Mesendoderm (in vitro differentiated cells): ENCODE data around the gene R3HDM2.
A peak's percentile ranks its signal among the peaks of the same experiment; 100 is the strongest.
"Not testable (repeated sequence)": the region's sequence is repeated elsewhere in the genome, so short reads cannot be mapped to it uniquely, and the experiment has no call there.

Experiments used
- DNase-seq: peaks from one replicate; pipeline ENCODE4 v3.0.0; 2013
- H2AK5ac ChIP-seq: 2 replicates; pipeline ENCODE4 v1.6.1; 2013; ENCODE audit warnings: low read length, inconsistent platforms
- H2BK120ac ChIP-seq: 2 replicates; pipeline ENCODE4 v1.6.1; 2013; ENCODE audit warnings: low read depth, mild to moderate bottlenecking, low read length, moderate library complexity, mixed read lengths
- H2BK15ac ChIP-seq: replicated peaks from 2 replicates; pipeline ENCODE4 v1.6.1; 2013; ENCODE audit warnings: low read depth, mild to moderate bottlenecking, moderate library complexity
- H2BK5ac ChIP-seq: 2 replicates; pipeline ENCODE4 v1.6.1; 2013; ENCODE audit warnings: low read length, inconsistent platforms
- H3K18ac ChIP-seq: 2 replicates; pipeline ENCODE4 v1.6.1; 2013; ENCODE audit warnings: mild to moderate bottlenecking, low read length, mixed read lengths
- H3K23ac ChIP-seq: one replicate; pipeline ENCODE4 v1.6.1; 2013; ENCODE audit warnings: low read length
- H3K27ac ChIP-seq: 2 replicates; pipeline ENCODE4 v1.5.1; 2013; ENCODE audit warnings: low read depth, mild to moderate bottlenecking, inconsistent platforms, low read length, moderate library complexity
- H3K27me3 ChIP-seq: 2 replicates; pipeline ENCODE4 v1.6.1; 2013; ENCODE audit warnings: low read length, control low read depth, mild to moderate bottlenecking, inconsistent platforms; ENCODE audit not compliant: insufficient read depth, poor library complexity
- H3K36me3 ChIP-seq: 2 replicates; pipeline ENCODE4 v1.6.1; 2013; ENCODE audit warnings: low read length, inconsistent platforms; ENCODE audit not compliant: control insufficient read depth, insufficient read depth
- H3K4ac ChIP-seq: one replicate; pipeline ENCODE4 v1.6.1; 2013; ENCODE audit warnings: low read depth, mild to moderate bottlenecking, low read length, moderate library complexity
- H3K4me1 ChIP-seq: 2 replicates; pipeline ENCODE4 v1.6.1; 2013; ENCODE audit warnings: low read depth, low read length, inconsistent platforms; ENCODE audit not compliant: control insufficient read depth
- H3K4me2 ChIP-seq: 2 replicates; pipeline ENCODE4 v1.6.1; 2013; ENCODE audit warnings: low read length
- H3K4me3 ChIP-seq: 2 replicates; pipeline ENCODE4 v1.5.1; 2013; ENCODE audit warnings: mild to moderate bottlenecking, low read length
- H3K56ac ChIP-seq: one replicate; pipeline ENCODE4 v1.6.1; 2013; ENCODE audit warnings: low read length
- H3K79me1 ChIP-seq: 2 replicates; pipeline ENCODE4 v1.6.1; 2013; ENCODE audit warnings: low read length, inconsistent platforms
- H3K79me2 ChIP-seq: 2 replicates; pipeline ENCODE4 v1.6.1; 2013; ENCODE audit warnings: mild to moderate bottlenecking, low read length; ENCODE audit not compliant: control insufficient read depth, insufficient read depth
- H3K9ac ChIP-seq: 2 replicates; pipeline ENCODE4 v1.6.1; 2013; ENCODE audit warnings: low read length, inconsistent platforms
- H4K5ac ChIP-seq: one replicate; pipeline ENCODE4 v1.6.1; 2013; ENCODE audit warnings: low read length
- H4K8ac ChIP-seq: one replicate; pipeline ENCODE4 v1.6.1; 2013; ENCODE audit warnings: low read depth, mild to moderate bottlenecking, control low read depth, low read length, moderate library complexity
- WGBS: extraction: QIAGEN DNeasy Blood & Tissue Kit; methylation state at CpG from one replicate; pipeline ENCODE4 v1.1.7; 2013; ENCODE audit warnings: low lambda C conversion rate, missing lambda C conversion rate; ENCODE audit not compliant: insufficient coverage; ENCODE audit errors: extremely low coverage; 5-methylcytosine and 5-hydroxymethylcytosine counted together

Gene R3HDM2

GRCh38 chr12:57340104-57340503, 90.7 kb downstream of the R3HDM2 start:
- no peak overlapping the region for H3K4me2 ChIP-seq
- H4K8ac ChIP-seq: no peak overlapping the region
- no peak overlapping the region for H3K23ac ChIP-seq
- no peak overlapping the region for H2BK15ac ChIP-seq
- no peak overlapping the region for H3K27ac ChIP-seq
- no peaks in the 10 kb centered on the region for H3K79me1 ChIP-seq
- no peak overlapping the region for H2BK120ac ChIP-seq
- no peaks in the 10 kb centered on the region for H3K27me3 ChIP-seq
- H3K36me3 ChIP-seq: no peaks in the 10 kb centered on the region
- WGBS: no CpG with 5 or more reads among the region's 3 CpGs
- no peaks in the 10 kb centered on the region for H3K4me1 ChIP-seq
- H4K5ac ChIP-seq: no peak overlapping the region
- H2AK5ac ChIP-seq: no peak overlapping the region
- H3K4me3 ChIP-seq: no peak overlapping the region
- no peak overlapping the region for H3K9ac ChIP-seq
- DNase-seq: peak; percentile 25
- no peak overlapping the region for H3K4ac ChIP-seq
- no peaks in the 10 kb centered on the region for H3K79me2 ChIP-seq
- H3K18ac ChIP-seq: no peak overlapping the region
- H2BK5ac ChIP-seq: no peak overlapping the region
- no peak overlapping the region for H3K56ac ChIP-seq

- not testable (repeated sequence) for H3K4ac ChIP-seq, H3K18ac ChIP-seq, H2BK120ac ChIP-seq, H3K56ac ChIP-seq, H3K79me2 ChIP-seq, DNase-seq, H3K27ac ChIP-seq, H4K8ac ChIP-seq, H2BK5ac ChIP-seq, H3K23ac ChIP-seq, H3K79me1 ChIP-seq, H3K4me2 ChIP-seq, H3K4me1 ChIP-seq, H3K9ac ChIP-seq, H3K4me3 ChIP-seq, H2AK5ac ChIP-seq, H4K5ac ChIP-seq, H3K27me3 ChIP-seq, H2BK15ac ChIP-seq, H3K36me3 ChIP-seq
- no CpG with 5 or more reads among the region's 4 CpGs for WGBS
Measured at GRCh38 chr12:57336299-57336698, 94.5 kb downstream of the R3HDM2 start.

DNA sequence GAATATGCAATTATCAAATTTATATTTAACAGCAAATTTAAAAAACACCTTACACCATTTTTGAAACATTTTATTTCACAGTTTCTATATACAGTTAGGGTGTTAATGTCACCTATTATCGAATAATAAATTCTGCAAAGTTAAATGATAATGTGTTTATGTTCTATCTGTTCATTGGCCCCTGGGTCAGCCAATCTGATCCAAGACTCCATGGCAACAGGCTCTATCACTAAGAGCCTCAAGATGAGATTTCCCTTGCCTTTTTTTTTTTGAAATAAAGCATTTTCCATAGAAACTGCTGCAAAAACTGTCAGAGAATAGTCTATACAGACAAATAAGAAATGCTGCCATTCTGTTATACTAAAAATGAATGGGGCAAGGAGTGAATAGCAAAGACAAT, 96.6 kb downstream of the R3HDM2 start:
- H3K18ac ChIP-seq: no peak overlapping the region
- H3K27ac ChIP-seq: no peak overlapping the region
- H4K8ac ChIP-seq: no peak overlapping the region
- H2BK120ac ChIP-seq: no peak overlapping the region
- H3K23ac ChIP-seq: no peak overlapping the region
- DNase-seq: no peak
- H3K4ac ChIP-seq: no peak overlapping the region
- no peaks in the 10 kb centered on the region for H3K4me1 ChIP-seq
- no peaks in the 10 kb centered on the region for H3K79me1 ChIP-seq
- no peak overlapping the region for H2BK15ac ChIP-seq
- no peaks in the 10 kb centered on the region for H3K79me2 ChIP-seq
- H3K4me2 ChIP-seq: no peak overlapping the region
- H2BK5ac ChIP-seq: no peak overlapping the region
- no peak overlapping the region for H3K56ac ChIP-seq
- H3K9ac ChIP-seq: no peak overlapping the region
- no peak overlapping the region for H3K4me3 ChIP-seq
- H3K36me3 ChIP-seq: no peaks in the 10 kb centered on the region
- no CpG with 5 or more reads among the region's 1 CpG for WGBS
- H4K5ac ChIP-seq: no peak overlapping the region
- H3K27me3 ChIP-seq: no peaks in the 10 kb centered on the region
- H2AK5ac ChIP-seq: no peak overlapping the region

- no peak overlapping the region for H3K27ac ChIP-seq
- H3K9ac ChIP-seq: no peak overlapping the region
- no peaks in the 10 kb centered on the region for H3K27me3 ChIP-seq
- H4K8ac ChIP-seq: no peak overlapping the region
- no peak overlapping the region for H2BK120ac ChIP-seq
- no peak overlapping the region for H3K23ac ChIP-seq
- H3K4ac ChIP-seq: no peak overlapping the region
- no CpG with 5 or more reads among the region's 3 CpGs for WGBS
- no peak overlapping the region for H2AK5ac ChIP-seq
- H2BK15ac ChIP-seq: no peak overlapping the region
- no peak for DNase-seq
- no peak overlapping the region for H3K4me3 ChIP-seq
- no peak overlapping the region for H2BK5ac ChIP-seq
- H4K5ac ChIP-seq: no peak overlapping the region
- H3K18ac ChIP-seq: no peak overlapping the region
- no peaks in the 10 kb centered on the region for H3K79me2 ChIP-seq
- H3K36me3 ChIP-seq: no peaks in the 10 kb centered on the region
- H3K79me1 ChIP-seq: no peaks in the 10 kb centered on the region
- H3K4me1 ChIP-seq: no peaks in the 10 kb centered on the region
- no peak overlapping the region for H3K56ac ChIP-seq
- no peak overlapping the region for H3K4me2 ChIP-seq
Measured at GRCh38 chr12:57332646-57333312, 98.1 kb downstream of the R3HDM2 start.

- H4K5ac ChIP-seq: no peak overlapping the region
- no peak overlapping the region for H3K4me3 ChIP-seq
- no peak overlapping the region for H3K18ac ChIP-seq
- no peaks in the 10 kb centered on the region for H3K79me1 ChIP-seq
- H3K27ac ChIP-seq: no peak overlapping the region
- H3K36me3 ChIP-seq: no peaks in the 10 kb centered on the region
- no peak overlapping the region for H2BK15ac ChIP-seq
- H3K9ac ChIP-seq: no peak overlapping the region
- no peak for DNase-seq
- no peak overlapping the region for H3K4ac ChIP-seq
- no peak overlapping the region for H2AK5ac ChIP-seq
- H3K4me2 ChIP-seq: no peak overlapping the region
- no peak overlapping the region for H2BK5ac ChIP-seq
- H2BK120ac ChIP-seq: no peak overlapping the region
- H3K4me1 ChIP-seq: no peaks in the 10 kb centered on the region
- no peak overlapping the region for H3K23ac ChIP-seq
- no peaks in the 10 kb centered on the region for H3K79me2 ChIP-seq
- H3K27me3 ChIP-seq: no peaks in the 10 kb centered on the region
- WGBS: no CpG with 5 or more reads among the region's 5 CpGs
- H4K8ac ChIP-seq: no peak overlapping the region
- H3K56ac ChIP-seq: no peak overlapping the region
Measured at GRCh38 chr12:57330992-57331391, 99.9 kb downstream of the R3HDM2 start.

DNA sequence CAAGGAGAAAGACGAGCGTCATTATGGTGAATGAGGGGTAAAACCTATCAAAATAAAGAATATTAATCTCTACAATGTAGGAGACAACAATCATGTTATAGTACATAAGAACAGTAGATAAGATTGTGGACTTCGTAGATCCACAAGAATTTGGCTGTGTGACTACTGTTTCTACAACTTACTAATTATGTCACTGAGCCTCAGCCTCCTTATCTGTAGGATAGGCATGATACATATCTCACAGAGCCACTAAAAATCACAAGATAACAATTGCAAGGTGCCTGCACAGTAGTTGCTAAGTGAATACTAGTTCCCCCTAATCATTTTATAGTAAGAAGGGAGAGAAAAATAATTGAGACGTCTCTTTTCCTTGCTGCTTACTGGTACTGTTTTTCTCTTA, 101.6 kb downstream of the R3HDM2 start:
- Histone ChIP-seq H3K4me1 (no peaks in the 10 kb centered on the region), H3K9ac (no peak overlapping the region), H2BK5ac (no peak overlapping the region), H3K4me2 (no peak overlapping the region), H3K36me3 (no peaks in the 10 kb centered on the region), H4K8ac (no peak overlapping the region), H3K79me1 (no peaks in the 10 kb centered on the region), H3K23ac (no peak overlapping the region), H3K79me2 (no peaks in the 10 kb centered on the region), H2BK120ac (no peak overlapping the region), H3K27me3 (no peaks in the 10 kb centered on the region), H3K18ac (no peak overlapping the region), H2BK15ac (no peak overlapping the region), H4K5ac (no peak overlapping the region), H3K4ac (no peak overlapping the region), H3K27ac (no peak overlapping the region), H3K56ac (no peak overlapping the region), H2AK5ac (no peak overlapping the region), H3K4me3 (no peak overlapping the region)
- WGBS: no CpG with 5 or more reads among the region's 4 CpGs
- no peak for DNase-seq
